GM21529 (cell line): ENCODE measurements around the gene CCDC7.
"Not testable (repeated sequence)": the region's sequence is repeated elsewhere in the genome, so short reads cannot be mapped to it uniquely, and the experiment has no call there.

Experiments used
- ATAC-seq: cut with Tn5 transposase; IDR thresholded peaks from one replicate; pipeline ENCODE4 v1.9.1; 2021; ENCODE audit not compliant: unreplicated experiment

Gene CCDC7

DNA sequence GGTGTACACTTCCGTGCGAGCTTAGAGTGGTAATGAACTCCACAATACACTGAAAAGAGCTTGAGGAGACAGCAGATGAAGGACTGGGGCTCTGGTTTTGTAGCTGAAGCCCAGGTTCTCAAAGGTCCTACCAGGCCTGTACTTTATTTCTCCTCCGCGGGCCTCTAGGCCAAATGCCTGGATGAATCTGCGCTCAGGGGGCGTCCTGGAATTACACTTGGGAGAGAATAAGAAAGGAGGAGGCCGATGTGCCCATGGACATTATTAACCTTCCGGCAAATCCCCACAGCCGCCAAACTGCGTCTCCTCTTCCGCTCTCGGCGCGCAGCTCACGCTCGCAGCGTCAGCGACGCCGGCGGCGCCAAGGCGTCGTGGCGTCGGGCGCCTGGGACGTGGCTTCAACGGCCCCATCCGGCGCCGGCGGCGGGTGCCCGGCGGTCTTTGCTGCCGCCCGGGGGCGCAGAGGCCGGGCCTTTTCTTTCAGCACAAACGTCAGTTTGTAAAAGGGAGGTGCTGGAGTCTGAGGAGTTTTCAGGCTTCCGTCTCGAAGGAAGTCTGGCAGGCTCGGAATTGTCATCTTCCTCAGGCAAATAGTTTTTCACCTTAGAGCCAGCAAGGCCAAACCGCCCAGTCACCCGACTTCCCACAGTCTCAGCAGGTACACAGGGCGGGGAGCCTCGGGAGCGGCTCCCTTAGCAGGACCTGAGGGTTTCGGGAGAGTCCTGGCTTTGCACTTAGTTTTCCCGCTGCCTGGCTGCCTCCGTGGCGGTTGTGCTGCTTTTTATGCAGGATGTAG is at the start of gene CCDC7:
TSS of gene CCDC7 (plus strand) at position 401 of the 796 bp plus-strand sequence. CDS start 5,503 bp downstream, outside the sequence.
- ATAC-seq, result peak; percentile 96

DNA sequence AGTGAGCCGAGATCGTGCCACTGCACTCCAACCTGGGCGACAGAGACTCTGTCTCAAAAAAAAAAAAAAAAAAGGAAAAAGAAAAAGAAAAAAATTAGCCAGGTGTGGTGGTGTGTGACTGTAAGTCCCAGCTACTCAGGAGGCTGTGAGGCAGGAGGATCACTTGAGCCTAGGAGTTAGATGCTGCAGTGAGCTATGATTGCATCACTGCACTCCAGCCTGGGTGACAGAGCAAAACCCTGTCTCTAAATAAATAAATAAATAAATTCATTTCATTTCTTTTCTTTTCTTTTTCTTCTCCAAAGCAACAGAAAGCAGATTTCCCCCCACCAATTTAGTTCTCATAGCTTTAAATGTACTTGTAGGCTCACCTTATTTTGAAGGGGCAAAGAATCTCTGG is 48.8 kb upstream of the CCDC7 start:
- ATAC-seq, result not testable (repeated sequence)

DNA sequence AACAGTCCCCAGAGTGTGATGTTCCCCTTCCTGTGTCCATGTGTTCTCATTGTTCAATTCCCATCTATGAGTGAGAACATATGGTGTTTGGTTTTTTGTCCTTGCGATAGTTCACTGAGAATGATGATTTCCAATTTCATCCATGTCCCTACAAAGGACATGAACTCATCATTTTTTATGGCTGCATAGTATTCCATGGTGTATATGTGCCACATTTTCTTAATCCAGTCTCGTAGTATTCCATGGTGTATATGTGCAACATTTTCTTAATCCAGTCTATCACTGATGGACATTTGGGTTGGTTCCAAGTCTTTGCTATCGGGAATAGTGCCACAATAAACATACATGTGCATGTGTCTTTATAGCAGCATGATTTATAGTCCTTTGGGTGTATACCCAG is 46.2 kb upstream of the CCDC7 start:
- not testable (repeated sequence) for ATAC-seq

- ATAC-seq, result no peak
Measured at GRCh38 chr10:32400961-32401360, 45.0 kb upstream of the CCDC7 start.

GRCh38 chr10:32402499-32402898 is 43.4 kb upstream of the CCDC7 start:
- no peak for ATAC-seq

DNA sequence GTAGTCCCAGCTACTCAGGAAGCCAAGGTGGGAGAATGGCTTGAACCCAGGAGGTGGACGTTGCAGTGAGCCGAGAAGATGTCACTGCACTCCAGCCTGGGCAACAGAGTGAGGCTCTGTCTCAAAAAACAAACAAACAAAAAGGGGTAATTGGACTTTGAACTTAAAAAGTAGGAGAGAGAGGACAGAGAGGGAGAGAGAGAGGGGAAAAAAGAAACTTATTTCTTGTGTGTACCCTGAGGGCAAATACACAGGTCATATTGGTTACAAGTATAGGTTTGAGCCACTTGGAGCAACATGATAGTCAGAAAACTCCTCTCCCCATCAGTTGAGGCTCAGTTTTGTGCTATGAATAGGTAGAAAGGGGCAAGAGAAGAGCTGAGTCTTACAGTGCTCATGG is 42.8 kb upstream of the CCDC7 start:
- no peak for ATAC-seq

DNA sequence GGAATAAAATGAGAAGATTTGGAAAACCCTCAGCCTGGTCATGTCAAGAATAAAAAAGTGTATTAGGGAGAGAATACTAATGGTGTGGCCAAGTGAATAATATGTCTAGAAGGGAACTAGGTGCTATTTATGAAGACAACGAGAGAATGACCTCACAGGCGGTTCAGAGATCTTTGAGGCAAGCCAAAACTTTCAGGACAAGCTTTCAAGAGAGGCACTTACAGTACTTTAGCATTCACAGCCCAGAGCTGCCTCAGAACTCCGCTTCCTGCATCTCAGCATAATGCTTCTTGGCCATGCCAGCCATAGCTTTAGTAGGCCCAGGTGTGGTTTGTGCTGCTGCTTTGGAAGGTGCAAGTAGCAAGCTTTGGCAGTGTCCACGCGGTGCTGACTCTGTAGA is 37.2 kb upstream of the CCDC7 start:
- no peak for ATAC-seq

DNA sequence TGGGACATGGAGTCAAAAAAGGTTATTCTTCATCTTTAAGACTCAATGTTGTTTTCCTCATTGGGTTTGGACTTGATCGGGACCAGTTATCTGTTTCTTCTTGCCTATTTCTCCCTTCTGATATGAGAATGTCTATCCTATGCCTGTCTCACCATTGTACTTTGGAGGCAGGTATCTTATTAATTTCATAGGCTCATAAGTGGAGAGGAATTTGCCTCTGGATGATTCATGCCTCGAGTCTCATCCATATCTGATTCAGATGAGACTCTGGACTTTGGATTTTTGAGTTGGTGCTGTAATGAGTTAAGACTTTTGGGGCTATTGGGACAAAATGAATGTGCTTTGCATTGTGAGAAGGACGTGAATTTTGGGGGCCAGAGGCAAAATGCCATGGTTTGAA is 36.2 kb upstream of the CCDC7 start:
- ATAC-seq, result no peak

DNA sequence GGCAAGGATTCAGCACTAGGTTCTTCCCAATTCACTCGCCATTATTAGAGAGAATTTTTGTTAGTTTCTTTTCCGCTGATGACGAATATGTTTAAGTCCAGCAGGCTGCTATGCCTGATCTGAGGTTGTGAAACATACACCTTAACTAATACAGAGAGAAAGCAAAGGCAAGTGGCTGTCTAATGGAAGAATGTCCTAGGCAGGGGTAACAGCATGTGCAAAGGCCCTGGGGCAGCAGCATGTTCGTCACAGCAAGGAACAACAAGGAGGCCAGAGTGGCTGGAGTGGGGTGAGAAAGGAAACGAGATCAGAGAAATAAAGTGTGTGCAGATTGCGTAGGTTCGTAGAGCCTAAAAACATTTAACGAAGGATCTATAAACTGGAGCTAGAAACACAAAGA is 35.4 kb upstream of the CCDC7 start:
- no peak for ATAC-seq

GRCh38 chr10:32411797-32412498 is 34.0 kb upstream of the CCDC7 start:
- ATAC-seq, result no peak

DNA sequence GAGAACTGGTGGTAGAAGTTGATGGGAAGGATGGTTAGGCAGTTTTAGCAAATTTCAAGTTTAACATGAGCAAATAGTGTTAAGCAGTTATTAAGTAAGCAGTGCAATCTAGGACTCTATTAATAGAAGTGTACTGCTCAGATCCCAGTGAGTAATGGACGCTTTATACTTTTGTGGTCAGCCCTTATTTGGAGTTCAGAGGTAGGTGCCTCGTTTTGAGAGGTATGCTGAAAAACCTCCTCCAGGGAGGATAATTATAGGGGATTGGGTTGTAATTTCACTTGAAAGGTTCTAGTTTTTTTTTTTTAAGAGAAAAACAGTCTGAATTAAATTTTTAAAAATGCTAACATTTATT is 33.5 kb upstream of the CCDC7 start:
- ATAC-seq, result no peak

- no peak for ATAC-seq
Measured at GRCh38 chr10:32413513-32413912, 32.4 kb upstream of the CCDC7 start.

DNA sequence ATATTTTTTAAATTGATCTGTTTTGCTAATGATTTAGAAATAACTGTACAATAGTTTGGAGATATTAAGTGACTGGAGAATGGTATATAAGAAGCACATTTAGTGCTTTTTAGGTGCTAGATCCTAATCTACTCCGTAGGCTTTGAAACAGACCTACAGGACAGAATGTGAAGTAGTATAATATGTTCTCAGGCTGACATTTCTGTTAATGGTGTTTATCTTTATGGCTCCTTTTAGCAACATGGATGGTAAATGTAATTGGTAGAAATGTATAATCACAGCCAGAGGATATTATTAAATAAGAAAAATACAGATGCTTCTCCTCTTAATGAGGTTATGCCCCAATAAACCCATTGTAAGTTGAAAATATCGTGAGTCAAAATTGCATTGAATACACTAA is 30.6 kb upstream of the CCDC7 start:
- no peak for ATAC-seq

DNA sequence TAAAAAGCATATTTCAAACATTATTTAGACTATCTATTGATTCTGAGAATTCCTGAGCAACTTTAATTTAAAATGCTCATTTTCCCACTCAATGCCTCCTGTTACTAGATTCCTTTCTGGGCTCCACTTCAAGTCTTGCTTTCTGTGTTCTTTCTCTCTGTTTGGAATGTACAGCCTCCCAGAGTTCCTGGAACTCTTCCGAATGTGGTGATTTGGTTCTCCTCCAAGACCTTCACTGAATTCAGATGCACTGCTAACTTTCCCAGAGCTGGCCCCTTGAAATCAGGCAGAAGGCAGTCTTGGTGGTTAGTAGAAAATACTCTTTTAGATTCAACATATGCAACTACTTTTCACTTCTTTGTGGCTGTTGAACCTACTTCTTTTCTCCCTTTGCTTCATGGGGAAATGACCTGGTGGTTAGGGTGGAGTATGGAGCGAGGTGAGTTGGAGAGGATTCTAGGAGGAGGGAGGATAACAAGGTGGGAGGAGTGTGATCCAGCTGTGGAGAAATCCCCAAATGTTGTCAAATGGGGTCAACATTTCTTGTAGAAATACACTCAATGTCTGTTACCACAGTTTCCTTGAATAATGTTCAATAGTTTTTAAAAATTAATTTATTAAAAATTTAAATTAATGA is 27.9 kb upstream of the CCDC7 start:
- no peak for ATAC-seq

DNA sequence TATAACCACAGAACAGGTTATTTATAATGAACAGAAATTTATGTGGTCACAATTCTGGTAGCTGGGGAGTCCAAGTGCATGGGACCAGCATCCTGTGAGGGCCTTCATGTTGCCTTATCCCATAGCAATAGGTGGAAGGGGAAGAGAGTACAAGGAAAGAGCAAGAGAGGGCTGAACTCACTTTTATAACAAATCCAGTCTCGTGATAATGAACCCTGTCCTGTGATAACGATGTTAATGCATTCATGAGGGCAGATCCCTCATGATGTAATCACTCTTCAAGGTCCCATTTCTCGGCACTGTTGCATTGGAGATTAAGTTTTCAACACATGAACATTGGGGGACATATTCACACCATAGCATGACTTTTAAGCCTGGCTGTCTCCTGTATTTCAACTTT is 27.4 kb upstream of the CCDC7 start:
- no peak for ATAC-seq

DNA sequence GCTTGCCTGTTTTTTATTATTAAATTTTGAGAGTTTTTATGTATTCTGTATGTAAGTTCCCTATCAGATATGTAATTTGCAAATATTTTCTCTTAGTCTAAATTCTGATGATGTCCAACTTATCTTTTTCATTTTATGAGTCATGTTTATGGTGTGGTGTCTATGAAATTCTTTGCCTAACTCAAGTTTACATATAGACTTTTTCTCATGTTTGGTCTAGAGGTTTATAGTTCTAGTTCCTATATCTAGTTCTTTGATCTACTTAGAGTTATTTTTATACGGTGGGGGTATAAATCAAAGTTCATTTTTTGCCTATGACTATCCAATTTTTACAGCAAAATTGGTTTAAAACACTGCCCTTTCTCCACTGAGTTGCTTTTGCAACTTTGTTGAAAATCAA is 26.3 kb upstream of the CCDC7 start:
- no peak for ATAC-seq

GRCh38 chr10:32426186-32426585 is 19.8 kb upstream of the CCDC7 start:
- no peak for ATAC-seq

- ATAC-seq, result no peak
Measured at GRCh38 chr10:32433542-32433941, 12.4 kb upstream of the CCDC7 start.

- ATAC-seq, result no peak
Measured at GRCh38 chr10:32436215-32436614, 9.7 kb upstream of the CCDC7 start.

- ATAC-seq, result no peak
Measured at GRCh38 chr10:32437334-32437733, 8.6 kb upstream of the CCDC7 start.

GRCh38 chr10:32445036-32445435 is 904 bp upstream of the CCDC7 start:
- no peak for ATAC-seq
